Fibroblast of pulmonary artery (primary cell): ENCODE measurements around the gene CASQ2.

Source experiments
- DNase-seq: peaks from one replicate; pipeline ENCODE4 v3.0.0-alpha.2; 2010; ENCODE audit warnings: low read depth
- H3K4me3 ChIP-seq: replicated peaks from 2 replicates; pipeline ENCODE4 v1.5.1; 2011; ENCODE audit warnings: low read depth, mild to moderate bottlenecking, control low read depth, low read length, moderate library complexity
- CTCF ChIP-seq: IDR thresholded peaks from 2 replicates; pipeline ENCODE4 v1.5.1; 2011; ENCODE audit warnings: mild to moderate bottlenecking, control low read depth, low read length, inconsistent platforms; ENCODE audit errors: missing control alignments

The CASQ2 gene

GRCh38 chr1:115713906-115714305, 54.6 kb downstream of the CASQ2 start:
- DNase-seq = no peak
- no peak for TF ChIP-seq CTCF
- H3K4me3 ChIP-seq = no peak overlapping the region

DNA sequence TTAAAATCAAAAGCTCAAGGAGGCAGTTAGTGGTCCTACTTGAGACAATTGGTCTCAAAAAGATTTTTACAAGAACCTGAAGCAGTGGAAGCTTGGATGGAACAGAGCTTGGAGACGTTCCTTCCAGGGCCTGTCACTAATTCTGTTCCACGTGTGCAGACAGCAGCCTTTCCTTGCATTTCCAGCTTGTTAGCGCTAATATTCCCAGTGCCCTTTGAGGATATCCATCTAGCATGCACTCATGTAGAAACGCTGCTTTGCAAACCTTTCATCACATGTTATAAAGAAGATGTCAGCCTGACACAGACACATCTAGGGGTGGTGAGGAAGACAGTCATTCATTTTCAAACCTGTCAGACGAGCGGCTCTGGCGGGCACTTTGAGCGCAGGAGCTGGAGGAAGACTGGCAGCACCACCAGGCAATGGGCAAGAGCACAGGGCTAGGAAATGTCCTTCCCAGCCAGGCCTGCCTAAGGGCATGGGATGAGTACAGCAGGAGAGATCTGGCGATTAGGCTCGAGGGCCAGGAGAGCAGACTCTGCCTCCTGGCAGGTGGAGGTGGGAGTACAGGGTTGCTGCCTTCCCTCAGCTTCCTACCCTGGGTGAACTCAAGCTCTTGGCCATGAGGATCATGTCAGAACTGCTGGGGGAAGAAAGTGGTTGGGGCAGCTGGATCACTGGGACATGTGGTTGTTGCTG, 55.5 kb downstream of the CASQ2 start:
- no peak for DNase-seq
- no peak for TF ChIP-seq CTCF
- no peak overlapping the region for H3K4me3 ChIP-seq

DNA sequence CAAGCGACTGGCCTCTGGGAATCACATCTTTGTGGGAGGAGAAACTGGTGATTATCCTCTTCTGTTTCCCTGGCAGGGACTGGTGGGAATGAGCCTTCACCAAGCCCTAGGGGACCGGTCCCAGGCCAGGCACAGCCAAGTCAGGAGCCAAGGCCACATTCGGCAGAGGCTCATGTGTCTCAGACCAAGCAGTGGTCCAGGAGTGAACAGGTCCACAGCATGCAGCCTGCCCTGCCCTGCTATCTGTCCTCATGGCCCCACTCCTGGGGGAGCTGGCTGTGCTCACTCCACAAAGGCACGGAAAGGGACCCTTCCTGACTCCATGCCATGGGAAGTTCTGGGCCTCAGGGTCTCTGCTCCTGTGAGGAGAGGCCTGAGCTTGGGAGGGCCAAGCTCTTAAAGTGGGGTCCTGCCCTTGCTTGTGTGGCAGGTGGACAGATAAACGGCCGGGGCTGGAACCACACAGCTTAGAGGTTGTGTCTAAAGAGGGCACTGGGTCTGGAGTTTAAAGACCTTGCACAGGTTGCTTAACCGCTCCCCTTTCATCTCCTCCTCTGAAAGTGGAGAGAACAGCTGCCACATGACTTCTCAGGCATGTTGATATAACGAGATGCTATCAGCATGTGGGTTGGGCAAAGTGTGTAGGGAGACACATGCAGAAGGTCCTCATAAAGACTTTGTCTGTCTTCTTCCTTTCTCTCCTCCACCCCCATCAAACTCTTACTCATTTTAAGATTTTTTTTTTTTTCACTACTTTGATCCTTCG, 57.5 kb downstream of the CASQ2 start:
- TF ChIP-seq CTCF = no peak
- H3K4me3 ChIP-seq = no peak overlapping the region
- DNase-seq = no peak

DNA sequence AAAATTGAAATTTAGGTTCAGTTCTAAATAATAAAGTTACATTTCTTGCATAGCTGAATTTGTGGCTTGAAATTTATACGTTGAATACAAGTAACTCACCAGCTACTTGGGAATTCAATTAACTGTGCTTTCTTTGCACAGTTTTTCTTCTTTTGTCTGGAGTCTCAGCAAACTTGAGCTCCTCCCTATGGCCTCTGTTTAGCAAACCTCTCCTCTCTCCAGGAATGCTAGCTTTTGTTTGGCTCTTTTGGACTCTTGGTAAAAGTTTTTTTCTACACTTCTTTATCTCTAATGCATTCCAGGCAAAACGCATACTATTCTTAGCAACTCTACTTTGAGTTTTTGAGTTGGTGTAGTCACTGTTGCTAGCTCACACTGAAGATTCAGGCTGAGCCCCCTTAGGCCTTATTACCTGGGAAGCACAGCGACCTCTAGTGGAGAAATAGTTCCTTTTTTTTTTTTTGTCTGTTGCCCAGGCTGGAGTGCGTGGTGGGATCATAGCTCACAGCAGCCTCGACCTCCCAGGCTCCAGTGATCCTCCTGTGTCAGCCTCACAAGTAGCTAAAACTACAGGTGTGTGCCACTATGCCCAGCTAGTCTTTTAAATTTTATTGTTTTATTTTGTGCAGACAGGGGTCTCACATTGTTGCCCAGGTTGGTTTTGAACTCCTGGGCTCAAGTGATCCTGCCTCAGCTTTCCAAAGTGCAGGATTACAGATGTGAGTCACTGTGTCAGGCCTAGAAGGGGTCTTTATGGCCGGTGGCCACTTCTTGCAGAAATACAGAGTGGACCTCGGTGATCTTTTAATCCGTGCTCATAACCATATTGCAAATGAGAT, 61.7 kb downstream of the CASQ2 start:
- TF ChIP-seq CTCF = peak; percentile 67
- no peak overlapping the region for H3K4me3 ChIP-seq
- peak; percentile 77 for DNase-seq

DNA sequence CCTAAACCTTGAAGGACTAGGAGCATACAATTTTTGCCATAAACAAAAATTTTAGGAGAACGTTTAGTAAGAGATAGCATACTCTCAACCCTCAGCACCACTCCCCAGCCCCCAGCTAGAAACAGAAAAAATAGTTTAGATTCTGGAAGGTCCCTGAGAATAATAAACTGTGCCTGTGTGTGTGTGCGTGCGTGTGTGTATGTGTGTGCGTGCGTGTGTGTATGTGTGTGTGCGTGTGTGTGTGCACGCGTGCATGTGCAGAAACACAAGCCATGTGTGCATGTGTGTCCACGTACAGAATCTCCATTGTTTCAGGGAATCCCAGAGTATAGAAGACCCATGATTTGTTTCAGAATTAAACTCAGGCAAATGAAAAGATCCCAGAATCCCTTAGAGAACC, 62.6 kb downstream of the CASQ2 start:
- TF ChIP-seq CTCF = no peak
- no peak overlapping the region for H3K4me3 ChIP-seq
- DNase-seq = no peak

- no peak overlapping the region for H3K4me3 ChIP-seq
- DNase-seq = no peak
- TF ChIP-seq CTCF = no peak
Observed at GRCh38 chr1:115705085-115705951, 63.2 kb downstream of the CASQ2 start.
